NCI-H774 (cell line): Measurements from ENCODE around the gene USP25.

Source experiments
- DNase-seq: peaks from one replicate; lab custom pipeline; 2025; lab: John Stamatoyannopoulos, UW

USP25 gene

GRCh38 chr21:15860541-15860940 is 130.8 kb downstream of the USP25 start:
- DNase-seq, result no peak

GRCh38 chr21:15868940-15869339 is 139.2 kb downstream of the USP25 start:
- no peak for DNase-seq

- DNase-seq, result no peak
Measured at GRCh38 chr21:15870819-15871218, 141.0 kb downstream of the USP25 start.

- no peak for DNase-seq
Measured at GRCh38 chr21:15872236-15872635, 142.5 kb downstream of the USP25 start.

GRCh38 chr21:15874615-15875014 is 144.8 kb downstream of the USP25 start:
- DNase-seq, result no peak

- DNase-seq, result no peak
Measured at GRCh38 chr21:15875286-15875685, 145.5 kb downstream of the USP25 start.

- no peak for DNase-seq
Measured at GRCh38 chr21:15893902-15894301, 164.1 kb downstream of the USP25 start.

- no peak for DNase-seq
Measured at GRCh38 chr21:15894596-15894995, 164.8 kb downstream of the USP25 start.

- no peak for DNase-seq
Measured at GRCh38 chr21:15895142-15896106, 165.6 kb downstream of the USP25 start.

- DNase-seq, result no peak
Measured at GRCh38 chr21:15896501-15896900, 166.7 kb downstream of the USP25 start.

GRCh38 chr21:15904389-15904788 is 174.6 kb downstream of the USP25 start:
- DNase-seq, result no peak

- no peak for DNase-seq
Measured at GRCh38 chr21:15908187-15908586, 178.4 kb downstream of the USP25 start.

- no peak for DNase-seq
Measured at GRCh38 chr21:15928196-15928595, 198.4 kb downstream of the USP25 start.

- DNase-seq, result no peak
Measured at GRCh38 chr21:15928686-15929425, 199.1 kb downstream of the USP25 start.

GRCh38 chr21:15929536-15929935 is 199.8 kb downstream of the USP25 start:
- no peak for DNase-seq
